WTC11 (cell line): ENCODE data around the gene LGALS16. TPM values are rescaled to one million over a fixed set of nuclear protein-coding genes. Genes with fewer than 3 reads are reported as not detected.
A peak's percentile ranks its signal among the peaks of the same experiment; 100 is the strongest.

Experiments used
- ATAC-seq: fragments of 200-7000 bp; cut with Tn5 transposase; 2 replicates; pipeline ENCODE4 v1.10.0; 2021; ENCODE audit warnings: mild to moderate bottlenecking, moderate library complexity
- CTCF ChIA-PET: fragments of 300-600 bp; sonication (Branson Sonifier 250); formaldehyde crosslinking; loops from one replicate; lab custom pipeline; 2021; ENCODE audit warnings: antibody characterized with exemption; lab: Charles Lee
- POLR2A ChIA-PET: fragments of 350-600 bp; sonication (Branson Sonifier 250); formaldehyde crosslinking; loops from one replicate; lab custom pipeline; 2021; ENCODE audit warnings: antibody characterized with exemption; lab: Charles Lee
- DNase-seq: peaks from one replicate; pipeline ENCODE4 v3.0.0; 2021; ENCODE audit warnings: low spot score
- H3K27ac Mint-ChIP-seq: 2 replicates; pipeline ENCODE4 v1.8.0; 2021; ENCODE audit warnings: mixed read lengths
- H3K27me3 Mint-ChIP-seq: 2 replicates; pipeline ENCODE4 v1.8.0; 2021; ENCODE audit warnings: low read depth, mild to moderate bottlenecking, moderate library complexity, mixed read lengths
- H3K36me3 Mint-ChIP-seq: 2 replicates; pipeline ENCODE4 v1.8.0; 2021; ENCODE audit warnings: mixed read lengths
- H3K4me1 Mint-ChIP-seq: 2 replicates; pipeline ENCODE4 v1.8.0; 2022; ENCODE audit warnings: mixed read lengths
- H3K4me3 Mint-ChIP-seq: 2 replicates; pipeline ENCODE4 v1.8.0; 2021; ENCODE audit warnings: mild to moderate bottlenecking, moderate library complexity, mixed read lengths
- H3K9me3 Mint-ChIP-seq: 2 replicates; pipeline ENCODE4 v1.8.0; 2021; ENCODE audit warnings: mixed read lengths
- CDX4 ChIP-seq: fragments of 250-450 bp; sonication (Bioruptor Pico); IDR thresholded peaks from 2 replicates; pipeline ENCODE4 v1.9.0; 2021; ENCODE audit warnings: moderate library complexity, mild to moderate bottlenecking, inconsistent platforms, borderline replicate concordance
- EMX1 ChIP-seq: fragments of 250-450 bp; sonication (Bioruptor Pico); IDR thresholded peaks from 2 replicates; pipeline ENCODE4 v1.8.0; 2021; ENCODE audit warnings: mild to moderate bottlenecking
- FOXJ3 ChIP-seq: sonication (generic); formaldehyde crosslinking; IDR thresholded peaks from 2 replicates; pipeline ENCODE4 v1.9.0; 2021; ENCODE audit warnings: missing genetic modification reagents, mild to moderate bottlenecking, borderline replicate concordance
- FOXK1 ChIP-seq: sonication (generic); formaldehyde crosslinking; IDR thresholded peaks from 2 replicates; pipeline ENCODE4 v1.8.0; 2022; ENCODE audit warnings: mild to moderate bottlenecking, moderate library complexity, missing genetic modification reagents
- GABPB1 ChIP-seq: sonication (generic); formaldehyde crosslinking; IDR thresholded peaks from 2 replicates; pipeline ENCODE4 v1.8.1; 2023; ENCODE audit warnings: mild to moderate bottlenecking, missing genetic modification reagents
- JAZF1 ChIP-seq: fragments of 250-450 bp; sonication (Bioruptor Pico); IDR thresholded peaks from 2 replicates; pipeline ENCODE4 v1.9.0; 2021; ENCODE audit warnings: moderate library complexity, mild to moderate bottlenecking, inconsistent platforms
- NFE2L1 ChIP-seq: sonication (generic); formaldehyde crosslinking; IDR thresholded peaks from 2 replicates; pipeline ENCODE4 v1.8.1; 2023; ENCODE audit warnings: missing genetic modification reagents
- PRRX2 ChIP-seq: fragments of 250-450 bp; sonication (Bioruptor Pico); IDR thresholded peaks from 2 replicates; pipeline ENCODE4 v1.8.0; 2021; ENCODE audit warnings: mild to moderate bottlenecking
- RELA ChIP-seq: sonication (generic); formaldehyde crosslinking; IDR thresholded peaks from 2 replicates; pipeline ENCODE4 v1.8.1; 2022; ENCODE audit warnings: missing genetic modification reagents, mild to moderate bottlenecking, borderline replicate concordance
- SMAD3 ChIP-seq: sonication (generic); formaldehyde crosslinking; IDR thresholded peaks from 2 replicates; pipeline ENCODE4 v1.8.0; 2022; ENCODE audit warnings: missing genetic modification reagents, mild to moderate bottlenecking, borderline replicate concordance
- SOX15 ChIP-seq: fragments of 250-450 bp; sonication (Bioruptor Pico); IDR thresholded peaks from 2 replicates; pipeline ENCODE4 v1.9.0; 2021; ENCODE audit warnings: mild to moderate bottlenecking
- SP1 ChIP-seq: sonication (generic); formaldehyde crosslinking; conservative IDR thresholded peaks from 2 replicates; pipeline ENCODE4 v1.8.1; 2022; ENCODE audit warnings: missing genetic modification reagents
- TCF7 ChIP-seq: sonication (generic); formaldehyde crosslinking; IDR thresholded peaks from 2 replicates; pipeline ENCODE4 v1.8.0; 2022; ENCODE audit warnings: mild to moderate bottlenecking, low read depth, missing genetic modification reagents, moderate library complexity
- USF1 ChIP-seq: sonication (generic); formaldehyde crosslinking; IDR thresholded peaks from 2 replicates; pipeline ENCODE4 v1.8.0; 2022; ENCODE audit warnings: mild to moderate bottlenecking, missing genetic modification reagents
- USF2 ChIP-seq: sonication (generic); formaldehyde crosslinking; IDR thresholded peaks from 2 replicates; pipeline ENCODE4 v1.8.1; 2023; ENCODE audit warnings: mild to moderate bottlenecking, missing genetic modification reagents, moderate library complexity
- ZNF263 ChIP-seq: sonication (generic); formaldehyde crosslinking; IDR thresholded peaks from 2 replicates; pipeline ENCODE4 v1.8.1; 2022; ENCODE audit warnings: low read depth, mild to moderate bottlenecking, moderate library complexity, missing genetic modification reagents
- ZNF396 ChIP-seq: fragments of 250-450 bp; sonication (Bioruptor Pico); IDR thresholded peaks from 2 replicates; pipeline ENCODE4 v1.8.0; 2021; ENCODE audit warnings: mild to moderate bottlenecking, moderate library complexity, borderline replicate concordance
- ZNF416 ChIP-seq: fragments of 250-450 bp; sonication (Bioruptor Pico); IDR thresholded peaks from 2 replicates; pipeline ENCODE4 v1.9.0; 2021; ENCODE audit warnings: mild to moderate bottlenecking, inconsistent platforms
- ZNF532 ChIP-seq: fragments of 250-450 bp; sonication (Bioruptor Pico); IDR thresholded peaks from 2 replicates; pipeline ENCODE4 v1.9.0; 2021; ENCODE audit warnings: mild to moderate bottlenecking, borderline replicate concordance
- total RNA-seq: library from RNA; stranded (reverse); gene quantifications from 3 replicates; pipeline ENCODE4 v1.2.3, GENCODE V29; 2021

Gene LGALS16
- total RNA-seq, 1 experiment from 2014 or later = not detected

GRCh38 chr19:39676004-39676403 lies 20.3 kb downstream of the LGALS16 start:
- DNase-seq (no peak), ATAC-seq (no peak)
- peaks cover 16% of the 10 kb centered on the region; the same call in 1 of the 2 replicates for H3K27me3 Mint-ChIP-seq
- H3K4me3 Mint-ChIP-seq = no peak overlapping the region
- TF ChIP-seq FOXJ3 (CRISPR knock-in tag) (no peak), EMX1 (CRISPR knock-in tag) (no peak), ZNF416 (CRISPR knock-in tag) (no peak), SMAD3 (no peak), ZNF263 (CRISPR knock-in tag) (no peak), PRRX2 (no peak), TCF7 (no peak), SP1 (CRISPR knock-in tag) (no peak), USF2 (no peak), FOXK1 (CRISPR knock-in tag) (no peak), JAZF1 (CRISPR knock-in tag) (no peak), NFE2L1 (CRISPR knock-in tag) (no peak), ZNF532 (CRISPR knock-in tag) (no peak), USF1 (no peak), GABPB1 (CRISPR knock-in tag) (no peak), ZNF396 (no peak)
- ChIA-PET POLR2A (no interaction called here), CTCF (no interaction called here)
- no peaks in the 10 kb centered on the region for H3K9me3 Mint-ChIP-seq
- no peaks in the 10 kb centered on the region for H3K36me3 Mint-ChIP-seq
- no peak overlapping the region for H3K27ac Mint-ChIP-seq
- peaks cover 10% of the 10 kb centered on the region for H3K4me1 Mint-ChIP-seq

GRCh38 chr19:39677961-39678889 lies 22.5 kb downstream of the LGALS16 start:
- H3K27me3 Mint-ChIP-seq = peaks cover 16% of the 10 kb centered on the region; the same call in 1 of the 2 replicates
- ChIA-PET POLR2A (no interaction called here), CTCF (interaction anchor here (1.0 to 2.7 kb wide), 2 partner anchors 115 to 126 kb away, joined by 3 to 6 read pairs; no protein-coding TSS in a partner anchor)
- ATAC-seq (peak; percentile 44; the same call in 1 of the 2 replicates), DNase-seq (no peak)
- H3K36me3 Mint-ChIP-seq = no peaks in the 10 kb centered on the region
- H3K4me1 Mint-ChIP-seq = no peaks in the 10 kb centered on the region
- no peaks in the 10 kb centered on the region for H3K9me3 Mint-ChIP-seq
- H3K27ac Mint-ChIP-seq = no peak overlapping the region
- H3K4me3 Mint-ChIP-seq = no peak overlapping the region
- TF ChIP-seq SOX15 (no peak), RELA (CRISPR knock-in tag) (no peak), CDX4 (CRISPR knock-in tag) (no peak)
